GM21423 (cell line): ENCODE data around the gene AOX1.
"Not testable (repeated sequence)": the region's sequence is repeated elsewhere in the genome, so short reads cannot be mapped to it uniquely, and the experiment has no call there.

Source experiments
- ATAC-seq: cut with Tn5 transposase; IDR thresholded peaks from one replicate; pipeline ENCODE4 v1.9.1; 2021; ENCODE audit warnings: mild to moderate bottlenecking, moderate library complexity; ENCODE audit not compliant: unreplicated experiment

Gene AOX1

DNA sequence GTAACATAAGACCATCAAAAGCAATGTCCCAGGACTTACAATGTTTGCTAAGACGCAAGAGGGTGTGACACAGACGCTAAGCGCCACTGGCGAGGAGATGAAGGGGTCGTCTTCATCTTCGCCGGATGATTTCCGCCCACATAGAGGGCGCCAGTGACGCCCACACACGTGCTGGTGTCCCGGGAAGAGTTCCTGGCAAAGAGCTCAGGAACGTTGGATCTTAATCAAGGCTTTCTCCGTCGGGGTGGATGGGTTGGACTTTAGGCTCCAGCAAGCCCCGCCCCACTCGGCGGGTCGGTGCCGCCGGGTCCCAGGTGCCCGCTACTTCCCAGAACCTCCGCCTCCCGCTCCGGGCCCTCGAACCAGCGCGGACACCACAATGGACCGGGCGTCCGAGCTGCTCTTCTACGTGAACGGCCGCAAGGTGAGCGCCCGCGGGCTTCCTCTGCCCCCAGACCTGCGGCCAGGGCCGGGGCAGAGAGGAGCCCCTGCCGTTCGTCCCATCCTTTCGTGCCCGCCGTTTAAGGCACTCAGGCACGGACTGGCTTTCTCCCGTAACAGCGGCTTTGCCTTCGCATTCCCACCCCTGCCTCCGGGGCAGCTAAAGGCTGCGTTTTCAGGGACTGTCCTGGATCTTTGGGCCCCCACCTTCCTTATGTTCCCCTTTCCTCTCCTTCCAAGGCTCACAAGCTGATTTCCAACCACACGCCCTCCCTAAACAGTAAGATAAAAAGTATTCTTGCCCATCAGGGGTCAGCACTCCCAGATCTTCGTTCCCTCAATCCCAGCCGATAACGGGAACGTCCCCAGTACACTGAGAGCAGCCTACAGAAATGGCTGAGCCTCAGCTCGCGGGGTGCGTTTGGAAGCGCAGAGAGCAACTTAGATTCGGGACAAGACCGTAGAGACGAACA lies at the start of gene AOX1:
AOX1 (plus strand) TSS at position 285 of the 914 bp plus-strand sequence; CDS start at position 380, 95 bp downstream.
- ATAC-seq: no peak

DNA sequence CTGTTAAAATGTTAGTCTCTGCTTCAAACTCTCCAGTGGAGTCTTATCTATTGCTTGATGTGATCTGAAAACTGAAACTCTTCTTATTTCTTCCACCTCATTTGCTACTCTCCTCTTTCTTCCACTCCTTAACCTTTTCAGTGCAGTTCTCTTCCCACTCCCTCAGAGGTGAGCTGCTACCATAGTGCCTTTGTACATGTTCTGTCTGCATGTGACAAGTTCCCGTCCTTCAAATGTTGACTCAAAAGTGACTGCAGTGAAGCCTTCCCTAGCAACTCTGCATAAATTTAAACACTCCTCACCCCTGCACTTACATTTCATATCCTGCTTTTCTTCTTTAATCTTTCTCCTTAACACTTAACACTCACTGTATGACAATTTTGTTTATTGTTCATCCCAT lies 47.7 kb upstream of the AOX1 start:
- no peak for ATAC-seq

DNA sequence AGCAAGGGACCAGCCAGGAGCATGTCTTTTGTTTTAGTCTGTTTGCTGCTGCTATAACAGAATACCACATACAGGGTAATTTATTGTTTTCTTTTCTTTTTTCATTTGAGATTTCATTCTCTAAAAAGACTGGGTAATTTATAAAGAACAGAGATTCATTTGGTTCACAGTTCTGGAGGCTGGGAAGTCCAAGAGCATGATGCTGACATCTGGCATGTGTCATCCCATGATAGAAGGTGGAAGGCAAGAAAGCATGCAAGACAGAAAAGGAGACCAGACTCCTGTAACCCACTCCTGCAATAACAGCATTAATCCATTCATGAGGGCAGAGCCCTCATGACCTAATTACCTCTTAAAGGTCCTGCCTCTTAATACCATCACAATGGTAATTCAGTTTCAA lies 45.0 kb upstream of the AOX1 start:
- no peak for ATAC-seq

DNA sequence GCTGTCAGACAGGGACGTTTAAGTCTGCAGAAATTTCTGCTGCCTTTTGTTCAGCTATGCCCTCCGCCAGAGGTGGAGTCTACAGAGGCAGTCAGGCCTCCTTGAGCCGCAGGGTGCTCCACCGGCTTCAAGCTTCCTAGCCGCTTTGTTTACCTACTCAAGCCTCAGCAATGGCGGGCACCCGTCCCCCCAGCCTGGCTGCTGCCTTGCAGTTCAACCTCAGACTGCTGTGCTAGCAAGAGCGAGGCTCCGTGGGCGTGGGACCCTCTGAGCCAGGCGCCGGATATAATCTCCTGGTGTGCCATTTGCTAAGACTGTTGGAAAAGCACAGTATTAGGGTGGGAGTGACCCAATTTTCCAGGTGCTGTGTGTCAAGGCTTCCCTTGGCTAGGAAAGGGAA lies 19.2 kb upstream of the AOX1 start:
- ATAC-seq: not testable (repeated sequence)

DNA sequence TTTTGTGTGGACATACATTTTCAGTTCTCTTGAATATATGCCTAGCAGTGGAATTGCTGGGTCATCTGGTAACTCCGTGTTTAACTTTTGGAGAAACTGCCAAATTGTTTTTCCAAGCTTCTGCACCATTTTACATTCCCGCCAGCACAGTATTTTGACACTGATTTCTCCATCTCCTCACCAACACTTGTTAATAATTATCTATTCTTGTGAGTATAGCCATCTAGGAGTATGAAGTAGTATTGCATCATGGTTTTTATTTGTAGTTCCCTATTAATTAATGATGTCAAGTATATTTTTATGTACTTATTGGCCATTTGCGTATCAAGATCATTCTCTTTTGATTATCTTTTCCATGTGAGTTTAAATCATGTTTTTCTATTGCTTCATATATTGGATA lies 17.9 kb upstream of the AOX1 start:
- no peak for ATAC-seq

DNA sequence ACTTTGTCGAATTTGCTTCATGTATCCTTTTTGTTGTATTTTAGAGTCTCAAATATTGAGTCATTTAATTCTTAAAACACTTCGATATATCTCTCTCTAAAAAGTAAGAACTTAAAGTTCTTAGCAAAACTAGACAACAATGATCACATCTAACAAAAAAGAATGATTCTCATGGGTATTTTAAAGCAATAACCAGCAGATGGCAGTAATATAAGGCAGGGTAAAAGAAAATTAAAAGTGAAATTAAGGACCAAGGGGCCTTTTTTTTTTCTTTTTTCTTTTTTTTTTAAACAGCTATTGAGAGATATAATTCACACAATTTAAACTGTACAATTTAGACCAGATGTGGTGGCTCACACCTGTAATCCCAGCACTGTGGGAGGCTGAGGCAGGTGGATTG lies 9.9 kb upstream of the AOX1 start:
- ATAC-seq: no peak

DNA sequence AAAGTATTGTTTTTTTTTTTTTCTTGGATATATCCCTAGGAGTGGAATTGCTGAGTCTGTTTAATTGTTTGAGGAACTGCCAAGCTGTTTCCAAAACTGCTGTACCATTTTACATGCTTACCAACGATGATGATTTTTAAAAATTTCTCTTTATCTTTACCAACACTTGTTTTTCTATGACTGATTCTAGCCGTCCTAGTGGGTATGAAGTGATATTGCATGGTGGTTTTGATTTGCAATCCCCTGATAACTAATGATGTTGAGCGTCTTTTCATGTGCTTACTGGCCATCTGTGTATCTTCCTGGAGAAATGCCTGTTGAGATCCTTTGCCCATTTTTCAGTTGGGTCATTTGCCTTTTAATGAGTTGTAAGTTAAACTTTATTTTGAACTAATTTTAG lies 8.8 kb upstream of the AOX1 start:
- no peak for ATAC-seq

DNA sequence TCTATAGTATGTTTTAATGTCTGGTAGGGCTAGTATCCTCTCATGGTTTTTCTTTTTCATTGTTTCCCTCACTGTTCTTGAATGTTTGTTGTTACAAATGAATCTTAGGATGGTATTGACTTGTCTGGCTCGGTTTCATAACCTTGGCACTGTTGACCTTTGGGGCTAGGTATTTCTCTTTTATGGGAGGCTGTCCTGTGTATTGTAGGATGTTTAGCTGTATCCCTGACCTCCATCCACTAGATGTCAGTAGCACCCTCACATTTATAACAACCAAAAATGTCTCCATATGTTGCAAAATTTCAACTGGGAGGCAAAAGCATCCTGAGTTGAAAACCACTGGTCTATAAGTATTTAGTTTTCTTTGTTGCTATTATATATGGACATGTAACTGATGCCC lies 7.0 kb upstream of the AOX1 start:
- ATAC-seq: no peak

DNA sequence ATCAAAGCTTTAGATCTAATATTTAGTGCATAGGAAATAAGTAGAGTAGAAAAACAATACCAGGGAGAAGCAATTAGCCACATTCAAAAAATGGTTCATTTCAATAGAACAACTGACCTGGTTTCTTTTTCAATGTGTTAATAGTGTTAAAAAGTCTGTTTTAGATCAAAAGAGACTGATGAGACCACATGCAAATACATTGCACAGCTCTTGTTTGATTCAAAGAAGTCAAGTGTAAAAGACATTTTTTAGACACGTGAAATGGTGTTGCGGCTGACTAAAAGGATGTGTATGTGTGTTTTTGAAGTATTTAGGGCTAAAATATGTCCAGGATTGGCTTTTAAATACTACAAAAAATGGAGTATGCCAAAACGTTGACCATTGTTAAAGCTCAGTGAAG lies 1.2 kb upstream of the AOX1 start:
- no peak for ATAC-seq

DNA sequence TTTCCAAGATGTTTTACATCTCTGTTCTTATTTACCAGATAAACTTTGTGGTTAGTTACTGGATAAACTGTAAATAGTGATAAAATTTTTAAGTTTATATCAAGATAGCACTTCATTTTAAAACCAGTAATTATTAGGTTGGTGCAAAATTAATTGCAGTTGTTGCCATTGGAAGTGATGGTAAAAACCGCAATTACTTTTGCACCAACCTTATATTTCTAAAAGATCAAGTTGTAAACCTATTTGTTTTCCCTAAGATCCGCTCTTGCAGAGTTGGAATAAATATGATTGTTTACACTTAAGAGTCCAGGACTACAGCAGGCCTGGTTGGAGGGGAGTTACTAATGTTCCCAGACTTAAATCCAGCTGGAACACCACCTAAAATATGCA lies 479 bp upstream of the AOX1 start:
- no peak for ATAC-seq

DNA sequence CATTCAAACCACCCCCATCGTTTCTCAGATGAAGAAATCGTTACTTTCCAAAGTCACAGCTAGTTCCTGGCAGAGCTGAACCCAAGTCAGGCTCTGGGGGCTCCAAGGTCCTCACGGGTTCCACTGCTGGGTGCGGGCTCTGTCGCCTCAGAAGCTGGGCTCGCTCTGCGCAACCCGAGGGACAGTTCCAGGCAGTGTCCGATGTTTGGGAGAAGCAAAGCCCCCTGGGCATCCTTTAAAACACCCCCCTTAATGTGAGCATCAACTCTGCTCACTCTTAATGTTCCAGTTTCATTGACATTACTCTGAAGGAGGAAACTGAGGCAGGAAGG lies 796 bp downstream of the AOX1 start:
- ATAC-seq: no peak

DNA sequence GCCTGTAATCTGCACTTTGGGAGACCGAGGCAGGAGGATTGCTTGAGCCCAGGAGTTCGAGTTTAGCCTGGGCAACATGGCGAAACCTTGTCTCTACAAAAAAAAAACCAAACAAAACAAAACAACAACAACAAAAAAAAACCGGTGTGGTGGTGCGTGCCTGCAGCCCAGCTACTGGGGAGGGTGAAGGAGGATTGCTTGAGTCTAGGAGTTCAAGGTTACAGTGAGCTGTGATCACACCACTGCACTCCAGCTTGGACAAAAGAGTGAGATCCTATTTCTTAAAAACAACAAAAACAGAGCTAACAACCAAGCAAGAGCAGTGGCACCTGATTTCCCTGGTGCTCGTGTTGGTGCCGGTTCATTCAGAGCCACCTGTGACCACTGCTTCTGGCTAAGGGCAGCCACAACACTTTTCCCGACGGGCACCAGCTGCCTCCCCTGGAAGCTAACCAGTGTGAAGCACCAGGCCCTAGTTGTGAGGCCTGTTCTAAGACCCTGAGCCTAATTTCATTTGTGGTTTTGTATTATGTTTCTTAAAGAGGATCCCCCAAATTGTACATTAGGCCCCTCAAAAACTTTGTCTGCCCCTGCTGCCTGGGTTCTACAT lies 1.3 kb downstream of the AOX1 start:
- no peak for ATAC-seq

DNA sequence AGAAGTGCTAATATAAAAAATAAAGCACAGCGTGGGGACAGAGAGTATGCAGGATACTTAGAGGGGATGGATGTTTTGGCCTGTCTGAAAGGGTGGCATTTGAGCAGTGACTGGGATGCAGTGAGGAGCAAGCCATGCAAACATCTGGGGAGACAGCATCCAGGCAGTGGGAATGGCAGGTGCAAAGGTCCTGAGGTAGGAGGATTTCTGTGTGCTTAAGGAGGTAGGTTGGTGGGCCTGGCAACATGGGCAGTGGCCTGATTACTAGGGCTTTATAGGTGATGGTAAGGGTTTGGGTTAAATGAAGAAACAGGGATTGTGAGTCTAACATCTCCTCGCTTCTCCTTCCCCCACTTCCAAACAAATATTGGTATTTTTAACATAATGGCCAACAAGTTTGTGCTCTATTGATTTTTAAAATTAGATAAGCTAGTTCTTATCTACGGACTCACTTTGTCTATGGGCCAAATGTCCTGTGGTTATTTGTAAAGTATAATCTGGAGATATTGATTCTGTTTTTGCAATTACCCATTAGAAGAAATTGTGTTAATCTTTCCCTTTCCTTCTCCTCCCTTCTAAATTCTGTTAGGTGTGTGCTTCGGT lies 2.4 kb downstream of the AOX1 start:
- ATAC-seq: no peak

DNA sequence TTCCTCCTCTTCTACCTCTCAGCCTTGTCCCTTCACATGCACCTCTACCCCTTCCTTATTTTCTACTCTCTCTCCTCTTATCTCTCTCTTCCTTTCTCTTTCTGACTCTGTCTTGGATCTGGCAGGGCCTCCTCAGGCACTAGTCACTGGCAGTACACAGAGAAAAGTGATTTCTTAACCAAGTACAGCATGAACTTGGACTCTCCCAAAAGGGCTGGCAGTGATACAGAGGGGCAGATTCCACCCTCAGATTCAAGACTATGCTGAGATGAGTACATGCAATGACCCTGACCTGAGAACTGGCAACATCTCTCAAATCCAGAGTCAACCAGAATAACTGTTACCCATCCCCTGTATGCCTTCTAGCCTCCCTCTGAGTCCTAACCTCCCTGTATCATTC lies 4.3 kb downstream of the AOX1 start:
- ATAC-seq: no peak

DNA sequence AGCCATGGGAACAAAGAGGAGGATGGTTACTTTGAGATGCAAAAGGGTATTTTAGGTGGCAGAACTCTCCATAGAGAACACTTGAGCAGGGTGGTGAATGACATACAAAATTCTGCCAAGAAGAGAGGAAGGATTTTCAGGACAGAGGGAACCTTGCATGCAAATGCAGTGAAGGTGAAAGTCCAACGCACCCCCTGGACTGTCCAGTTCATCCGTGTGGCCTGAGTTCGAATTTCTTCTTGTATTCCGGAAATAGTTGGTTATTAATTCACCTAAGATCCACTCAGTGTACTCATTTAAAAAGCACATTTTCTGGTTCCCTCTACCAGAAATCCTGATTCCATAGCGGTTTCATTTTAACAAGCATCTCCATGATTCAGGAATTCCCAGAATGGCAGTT lies 5.5 kb downstream of the AOX1 start:
- ATAC-seq: no peak

DNA sequence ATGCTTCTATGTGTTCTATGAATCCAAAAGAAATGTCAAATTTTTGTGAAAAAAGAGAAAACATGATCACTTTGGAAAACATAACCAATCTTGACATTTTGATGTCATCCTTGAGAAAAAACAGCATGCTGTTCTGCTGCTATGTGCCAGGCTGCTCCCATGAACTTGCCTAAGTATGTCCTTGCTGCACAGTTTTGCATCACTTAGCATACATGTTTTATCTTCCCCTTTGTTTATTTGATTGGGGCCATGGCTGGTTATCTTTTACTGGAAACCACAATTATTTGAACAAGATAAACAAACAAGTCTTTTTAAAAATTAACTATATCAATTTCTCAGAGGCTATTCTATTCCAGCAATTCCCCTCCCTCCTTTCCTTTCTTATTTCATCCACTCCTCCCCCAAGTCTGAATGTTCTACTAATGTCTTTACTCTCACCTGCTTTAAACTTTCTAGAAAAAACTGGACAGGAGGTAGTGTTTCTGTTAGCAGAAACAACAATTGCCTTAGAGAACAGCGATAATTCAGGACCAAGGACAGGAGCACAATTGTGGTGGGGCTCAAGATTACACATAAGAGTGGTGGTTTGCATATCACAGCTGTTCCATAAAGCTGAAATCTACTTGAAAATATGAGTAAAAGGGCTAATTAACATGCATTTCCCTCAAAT lies 6.7 kb downstream of the AOX1 start:
- no peak for ATAC-seq

DNA sequence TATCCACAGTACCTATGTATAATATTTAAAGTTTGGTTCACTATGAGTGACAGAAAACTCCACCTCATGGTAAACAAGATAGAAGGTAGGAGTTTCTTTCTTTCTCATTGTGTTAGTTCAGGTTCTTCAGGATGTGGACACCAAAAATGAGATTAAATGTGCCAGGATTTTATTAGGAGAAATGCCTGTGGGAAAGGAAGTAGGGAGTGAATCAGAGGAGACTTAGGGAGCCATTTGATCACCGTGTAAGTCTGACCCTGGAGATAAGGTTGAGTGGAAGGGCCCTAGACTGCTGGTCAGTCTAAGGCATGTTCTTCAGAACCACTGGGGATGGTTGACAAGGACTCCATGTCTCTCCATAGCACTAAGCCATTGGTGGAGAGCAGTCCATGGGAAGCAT lies 8.1 kb downstream of the AOX1 start:
- ATAC-seq: no peak

DNA sequence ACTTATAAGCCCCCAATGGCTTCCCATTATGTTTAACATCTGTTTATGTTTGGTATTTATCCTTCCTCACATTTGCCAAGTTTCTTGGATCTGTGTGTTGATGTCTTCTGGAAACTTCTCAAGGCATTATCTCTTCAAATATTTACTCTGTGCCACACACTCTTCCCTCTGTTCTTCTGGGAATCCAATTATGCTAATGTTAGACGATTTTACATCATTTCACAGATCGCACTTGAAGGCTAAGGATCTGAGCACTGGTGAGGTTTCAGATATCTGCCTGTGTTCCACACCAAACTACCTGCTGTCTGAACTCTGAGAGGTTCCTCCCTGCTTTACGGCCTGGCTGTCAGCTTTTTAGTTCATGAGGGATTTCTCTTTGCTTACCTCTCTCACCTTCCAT lies 10.1 kb downstream of the AOX1 start:
- ATAC-seq: no peak

DNA sequence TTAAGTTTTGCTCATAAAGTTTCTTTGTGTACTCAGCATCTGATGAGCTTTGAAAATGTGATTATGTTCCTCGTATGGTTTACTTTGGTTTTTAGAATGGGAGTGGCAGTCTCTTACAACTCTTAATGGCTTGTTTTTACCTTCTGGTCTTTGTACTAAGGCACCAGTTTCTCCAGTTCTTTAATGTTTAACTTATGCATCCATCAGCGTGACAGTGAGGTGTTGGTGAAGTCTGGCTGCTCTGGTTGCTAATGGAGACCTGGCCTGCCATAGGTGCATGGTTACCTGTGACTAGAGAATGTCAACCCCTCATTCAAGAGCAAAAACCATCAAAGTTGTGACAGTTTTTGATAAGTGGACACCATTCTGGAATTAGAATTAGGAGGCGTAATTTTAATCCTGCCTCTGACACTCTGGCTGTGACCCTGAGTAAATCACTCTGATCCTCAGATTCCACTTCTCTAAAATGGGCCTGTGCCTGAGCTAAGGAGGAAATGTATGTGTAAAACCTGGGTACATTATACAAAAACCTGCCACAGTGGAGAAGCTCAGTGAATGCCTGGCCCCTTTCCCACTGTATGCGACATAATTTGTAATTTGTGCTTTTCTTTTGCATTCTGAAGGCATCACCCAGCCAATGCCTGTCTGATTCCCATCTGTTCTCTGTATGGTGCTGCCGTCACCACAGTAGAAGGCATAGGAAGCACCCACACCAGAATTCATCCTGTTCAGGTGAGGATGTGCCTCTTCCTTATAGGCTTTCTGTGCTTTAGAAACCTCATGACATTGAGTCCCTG lies 11.2 kb downstream of the AOX1 start:
- no peak for ATAC-seq

DNA sequence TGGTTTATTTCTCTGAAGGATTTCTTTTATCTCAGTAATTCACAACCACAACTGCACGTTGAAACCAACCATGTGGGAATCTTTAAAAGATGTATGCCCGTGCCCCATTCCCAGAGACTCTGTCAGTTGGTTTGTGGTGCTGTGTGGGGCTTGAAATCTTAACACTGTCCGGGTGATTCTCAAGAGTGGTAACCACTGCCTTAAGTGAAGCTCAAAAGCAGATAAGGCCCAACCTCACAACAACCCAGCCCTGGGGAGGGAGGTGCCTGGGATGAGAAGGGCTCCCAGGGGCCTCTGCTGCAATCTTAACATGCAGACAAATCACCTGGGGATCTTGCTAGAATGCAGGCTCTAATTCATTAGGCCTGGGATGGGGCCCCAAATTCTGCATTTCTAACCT lies 13.4 kb downstream of the AOX1 start:
- ATAC-seq: no peak
